MM.1S (cell line): ENCODE results near the gene KAT2A.

Experiments used
- CTCF ChIP-seq: fragments of 300-600 bp; sonication (generic); IDR thresholded peaks from 2 replicates; pipeline ENCODE4 v1.5.1; 2016; ENCODE audit warnings: antibody characterized with exemption, low read length, mixed read lengths
- EZH2 ChIP-seq: fragments of 300-600 bp; sonication (generic); optimal IDR thresholded peaks from 2 replicates; pipeline ENCODE3; 2017; ENCODE audit warnings: low read depth, mild to moderate bottlenecking, antibody characterized with exemption, low read length, mixed read lengths

- no peak for TF ChIP-seq CTCF
- no peak for TF ChIP-seq EZH2
Observed at GRCh38 chr17:42130310-42130936, 9.3 kb upstream of the KAT2A start.
